MM.1S (cell line): ENCODE measurements around the gene RPS18.

ENCODE experiments used
- DNase-seq: peaks from one replicate; pipeline ENCODE4 v3.0.0-alpha.2; 2015
- H2AFZ ChIP-seq: fragments of 300-600 bp; sonication (generic); 2 replicates; pipeline ENCODE4 v1.6.0; 2016; ENCODE audit warnings: antibody characterized with exemption, low read length
- H3F3A ChIP-seq: fragments of 300-600 bp; sonication (generic); 2 replicates; pipeline ENCODE4 v1.6.1; 2016; ENCODE audit warnings: mild to moderate bottlenecking, antibody characterized with exemption, low read length, moderate library complexity, mixed read lengths; ENCODE audit not compliant: insufficient read depth
- H3K27ac ChIP-seq: fragments of 300-600 bp; sonication (generic); 2 replicates; pipeline ENCODE4 v1.5.1; 2016; ENCODE audit warnings: mild to moderate bottlenecking, low read length
- H3K27me3 ChIP-seq: fragments of 300-600 bp; sonication (generic); replicated peaks from 2 replicates; pipeline ENCODE4 v1.6.0; 2016; ENCODE audit warnings: low read length; ENCODE audit not compliant: insufficient read depth
- H3K36me3 ChIP-seq: fragments of 300-600 bp; sonication (generic); replicated peaks from 2 replicates; pipeline ENCODE4 v1.6.1; 2016; ENCODE audit warnings: mild to moderate bottlenecking, low read length, mixed read lengths; ENCODE audit not compliant: insufficient read depth
- H3K4me1 ChIP-seq: fragments of 300-600 bp; sonication (generic); 2 replicates; pipeline ENCODE4 v1.6.1; 2016; ENCODE audit warnings: low read length, mixed read lengths
- H3K4me2 ChIP-seq: fragments of 300-600 bp; sonication (generic); 2 replicates; pipeline ENCODE4 v1.6.0; 2016; ENCODE audit warnings: low read depth, low read length
- H3K4me3 ChIP-seq: fragments of 300-600 bp; sonication (generic); 2 replicates; pipeline ENCODE4 v1.5.1; 2016; ENCODE audit warnings: low read length, mixed read lengths
- H3K79me2 ChIP-seq: fragments of 300-600 bp; sonication (generic); 2 replicates; pipeline ENCODE4 v1.6.1; 2016; ENCODE audit warnings: mixed run types, low read length, mixed read lengths
- H3K9ac ChIP-seq: fragments of 300-600 bp; sonication (generic); 2 replicates; pipeline ENCODE4 v1.6.1; 2016; ENCODE audit warnings: low read length, mixed read lengths
- H3K9me2 ChIP-seq: fragments of 300-600 bp; sonication (generic); replicated peaks from 2 replicates; pipeline ENCODE4 v1.6.1; 2016; ENCODE audit warnings: mild to moderate bottlenecking, low read length, mixed read lengths; ENCODE audit not compliant: insufficient read depth
- H3K9me3 ChIP-seq: fragments of 300-600 bp; sonication (generic); replicated peaks from 2 replicates; pipeline ENCODE4 v1.6.1; 2016; ENCODE audit warnings: mild to moderate bottlenecking, low read length, mixed read lengths; ENCODE audit not compliant: insufficient read depth
- H4K20me1 ChIP-seq: fragments of 300-600 bp; sonication (generic); 2 replicates; pipeline ENCODE4 v1.6.1; 2016; ENCODE audit warnings: mild to moderate bottlenecking, low read length, moderate library complexity, mixed read lengths; ENCODE audit not compliant: insufficient read depth
- CTCF ChIP-seq: fragments of 300-600 bp; sonication (generic); IDR thresholded peaks from 2 replicates; pipeline ENCODE4 v1.5.1; 2016; ENCODE audit warnings: antibody characterized with exemption, low read length, mixed read lengths
- EZH2 ChIP-seq: fragments of 300-600 bp; sonication (generic); optimal IDR thresholded peaks from 2 replicates; pipeline ENCODE3; 2017; ENCODE audit warnings: low read depth, mild to moderate bottlenecking, antibody characterized with exemption, low read length, mixed read lengths
- EZH2phosphoT487 ChIP-seq: fragments of 300-600 bp; sonication (generic); IDR thresholded peaks from 2 replicates; pipeline ENCODE4 v1.6.1; 2018; ENCODE audit warnings: antibody characterized with exemption, low read length

RPS18 gene

GRCh38 chr6:33276864-33277662, 5.2 kb downstream of the RPS18 start, which contains the start of gene B3GALT4:
TSS of gene B3GALT4 (plus strand) at chr6:33277123. CDS start at chr6:33277420, 297 bp downstream.
- Histone ChIP-seq H3K9ac (no peak within 1 kb of the TSS), H3K27me3 (no peaks in the 10 kb centered on the region), H4K20me1 (peaks cover 25% of the 10 kb centered on the region), H3K9me3 (no peaks in the 10 kb centered on the region), H3K4me2 (no peak within 1 kb of the TSS), H3K79me2 (peaks cover 39% of the 10 kb centered on the region), H3K27ac (no peak within 1 kb of the TSS), H3K4me3 (no peak within 1 kb of the TSS), H3K9me2 (no peaks in the 10 kb centered on the region), H3K4me1 (peaks cover 9% of the 10 kb centered on the region), H2AFZ (no peak within 1 kb of the TSS), H3K36me3 (peaks cover 7% of the 10 kb centered on the region; the same call in 1 of the 2 replicates), H3F3A (peaks cover 63% of the 10 kb centered on the region)
- DNase-seq = no peak
- TF ChIP-seq CTCF = no peak
- TF ChIP-seq EZH2 = no peak
- TF ChIP-seq EZH2phosphoT487 = no peak

GRCh38 chr6:33277663-33278391, 6.0 kb downstream of the RPS18 start:
- H3K9me3 ChIP-seq = no peaks in the 10 kb centered on the region
- H3K27me3 ChIP-seq = no peaks in the 10 kb centered on the region
- H3K4me1 ChIP-seq = peaks cover 9% of the 10 kb centered on the region
- no peak overlapping the region for H3K4me3 ChIP-seq
- no peak overlapping the region for H3K4me2 ChIP-seq
- no peak overlapping the region for H3K9ac ChIP-seq
- H3F3A ChIP-seq = peaks cover 55% of the 10 kb centered on the region
- no peak overlapping the region for H3K27ac ChIP-seq
- H3K36me3 ChIP-seq = peaks cover 7% of the 10 kb centered on the region; the same call in 1 of the 2 replicates
- H3K79me2 ChIP-seq = peaks cover 31% of the 10 kb centered on the region
- TF ChIP-seq EZH2phosphoT487 (no peak), CTCF (no peak), EZH2 (no peak)
- no peak overlapping the region for H2AFZ ChIP-seq
- H4K20me1 ChIP-seq = peaks cover 25% of the 10 kb centered on the region
- H3K9me2 ChIP-seq = no peaks in the 10 kb centered on the region
- no peak for DNase-seq

GRCh38 chr6:33278392-33278741, 6.5 kb downstream of the RPS18 start:
- peaks cover 50% of the 10 kb centered on the region for H3F3A ChIP-seq
- H3K4me3 ChIP-seq = no peak overlapping the region
- no peaks in the 10 kb centered on the region for H3K9me3 ChIP-seq
- DNase-seq = no peak
- peaks cover 5% of the 10 kb centered on the region for H3K4me1 ChIP-seq
- peaks cover 2% of the 10 kb centered on the region; the same call in 1 of the 2 replicates for H3K36me3 ChIP-seq
- H3K27ac ChIP-seq = no peak overlapping the region
- H3K27me3 ChIP-seq = no peaks in the 10 kb centered on the region
- H3K79me2 ChIP-seq = peaks cover 26% of the 10 kb centered on the region
- no peaks in the 10 kb centered on the region for H3K9me2 ChIP-seq
- no peak overlapping the region for H3K9ac ChIP-seq
- H2AFZ ChIP-seq = no peak overlapping the region
- peaks cover 23% of the 10 kb centered on the region for H4K20me1 ChIP-seq
- TF ChIP-seq EZH2phosphoT487 = no peak
- no peak for TF ChIP-seq CTCF
- H3K4me2 ChIP-seq = no peak overlapping the region
